Measurements from ENCODE around the gene GRB10.

DNA sequence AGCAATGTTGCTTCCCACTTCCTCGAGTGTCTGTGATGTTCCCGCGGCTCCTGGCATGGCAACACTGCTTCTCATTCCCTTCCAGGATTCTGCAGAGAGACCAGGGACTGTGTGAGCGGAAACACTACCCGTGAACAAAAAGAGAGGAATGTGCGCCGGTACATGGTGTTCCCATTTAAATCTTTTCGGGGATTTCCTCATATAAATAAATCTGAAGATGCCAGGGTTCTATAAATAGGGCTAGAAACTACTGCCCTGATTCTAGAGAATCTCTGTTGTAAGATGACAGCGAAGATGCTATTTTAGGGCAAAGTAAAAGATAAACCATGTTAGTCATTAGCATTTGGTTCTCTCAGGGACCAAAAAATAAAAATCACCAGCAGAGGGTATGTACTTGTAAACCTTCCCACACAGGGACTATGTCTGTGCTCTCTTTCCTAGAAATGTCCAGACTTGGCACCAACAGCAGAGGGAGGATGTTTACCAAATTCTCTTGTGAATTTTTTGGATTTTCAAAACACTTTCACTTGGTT, 125.3 kb downstream of the GRB10 start:
- TF ChIP-seq, protein P1, sequence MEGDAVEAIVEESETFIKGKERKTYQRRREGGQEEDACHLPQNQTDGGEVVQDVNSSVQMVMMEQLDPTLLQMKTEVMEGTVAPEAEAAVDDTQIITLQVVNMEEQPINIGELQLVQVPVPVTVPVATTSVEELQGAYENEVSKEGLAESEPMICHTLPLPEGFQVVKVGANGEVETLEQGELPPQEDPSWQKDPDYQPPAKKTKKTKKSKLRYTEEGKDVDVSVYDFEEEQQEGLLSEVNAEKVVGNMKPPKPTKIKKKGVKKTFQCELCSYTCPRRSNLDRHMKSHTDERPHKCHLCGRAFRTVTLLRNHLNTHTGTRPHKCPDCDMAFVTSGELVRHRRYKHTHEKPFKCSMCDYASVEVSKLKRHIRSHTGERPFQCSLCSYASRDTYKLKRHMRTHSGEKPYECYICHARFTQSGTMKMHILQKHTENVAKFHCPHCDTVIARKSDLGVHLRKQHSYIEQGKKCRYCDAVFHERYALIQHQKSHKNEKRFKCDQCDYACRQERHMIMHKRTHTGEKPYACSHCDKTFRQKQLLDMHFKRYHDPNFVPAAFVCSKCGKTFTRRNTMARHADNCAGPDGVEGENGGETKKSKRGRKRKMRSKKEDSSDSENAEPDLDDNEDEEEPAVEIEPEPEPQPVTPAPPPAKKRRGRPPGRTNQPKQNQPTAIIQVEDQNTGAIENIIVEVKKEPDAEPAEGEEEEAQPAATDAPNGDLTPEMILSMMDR (conservative IDR thresholded peaks at IDR 0.05; ENCODE audit: low read depth in 2 of 2) = no peak
- TF ChIP-seq EZH2phosphoT487 (IDR thresholded peaks at IDR 0.05; ENCODE audit: unreplicated experiment) (no peak), POLR2AphosphoS5 (IDR thresholded peaks at IDR 0.05; ENCODE audit: low read depth) (no peak), EZH2 (IDR thresholded peaks at IDR 0.05; ENCODE audit: low read depth, unreplicated experiment) (no peak), CREB1 (CRISPR knock-in tag; IDR thresholded peaks at IDR 0.05; ENCODE audit: low read depth) (no peak), ZNF462 (CRISPR knock-in tag; IDR thresholded peaks at IDR 0.05) (no peak)

Data from GM23338 (cell line).